Adrenal gland (tissue), 12 donors: ENCODE data around the gene KLF6. TPM values are rescaled to one million over a fixed set of nuclear protein-coding genes. Genes with fewer than 3 reads are reported as not detected.

Source experiments
- DNase-seq, 7 donors: peaks; one replicate each; pipeline ENCODE4 v3.0.0-alpha.2; 2019 to 2020
- H3K27ac ChIP-seq, 5 donors: fragments of 200-600 bp; sonication (generic) in 4 of 5; 1 replicate in 3 of 5; 2 replicates in 2 of 5; pipeline versions ENCODE4 v1.5.1 to v1.8.0; 2016 to 2020; ENCODE audit warnings: mild to moderate bottlenecking in 1 of 5
- H3K27me3 ChIP-seq: fragments of 200-600 bp; 2 replicates; pipeline ENCODE4 v1.8.0; 2021
- H3K36me3 ChIP-seq, 2 donors: fragments of 200-600 bp; replicated peaks in 1 of 2; 1 replicate in 1 of 2; 2 replicates in 1 of 2; pipeline versions ENCODE4 v1.5.1 to v1.8.0; 2018 to 2022
- H3K4me1 ChIP-seq, 2 donors: fragments of 200-600 bp; replicated peaks in 1 of 2; 1 replicate in 1 of 2; 2 replicates in 1 of 2; pipeline versions ENCODE4 v1.5.1 to v1.8.0; 2018 to 2021
- H3K4me3 ChIP-seq, 4 donors: fragments of 200-600 bp; sonication (generic) in 3 of 4; one replicate each; pipeline ENCODE4 v1.5.1; 2016 to 2018
- H3K9me3 ChIP-seq, 3 donors: fragments of 200-600 bp; sonication (generic) in 1 of 3; replicated peaks in 1 of 3; 1 replicate in 2 of 3; 2 replicates in 1 of 3; pipeline versions ENCODE4 v1.5.1 to v1.8.0; 2016 to 2021
- CTCF ChIP-seq, 6 experiments: fragments of 450-650 bp in 4 of 6; fragments of 200-600 bp in 2 of 6; sonication (generic) in 1 of 6; IDR thresholded peaks; 1 replicate in 5 of 6; 2 replicates in 1 of 6; pipeline versions ENCODE4 v1.5.1 to v1.8.0; 2016 to 2021; ENCODE audit warnings: antibody characterized with exemption in 6 of 6, mild to moderate bottlenecking in 2 of 6, moderate library complexity in 1 of 6
- POLR2A ChIP-seq, 2 donors: fragments of 450-650 bp; IDR thresholded peaks; one replicate each; pipeline ENCODE4 v1.6.1; 2017; ENCODE audit warnings: antibody characterized with exemption in 2 of 2, mild to moderate bottlenecking in 2 of 2, moderate library complexity in 1 of 2
- WGBS, 4 donors: extraction: QIAGEN DNeasy Blood & Tissue Kit in 2 of 4; methylation state at CpG; one replicate each; pipeline versions ENCODE4 v1.1.5 to v1.1.7; 2013 to 2017; 5-methylcytosine and 5-hydroxymethylcytosine counted together
- intact Hi-C, 2 donors: fragments of 100-400 bp; cut with DNase I; formaldehyde crosslinking; loops; one replicate each; pipeline versions ENCODE4 v1.14.1 to v1.15.0; 2022 to 2023
- polyA plus RNA-seq, 3 donors: library from polyadenylated mRNA; stranded (reverse); fragments of 200-250 nt in 2 of 3; fragments of 350-450 nt in 1 of 3; fragmentation: Illumina TruSeq in 1 of 3; extraction: RNeasy Lipid Tissue Mini Kit (QIAGEN cat#74804) in 1 of 3; gene quantifications; one replicate each; pipeline ENCODE4 v1.2.3, GENCODE V29; 2013 to 2014
- total RNA-seq, 9 donors: library from RNA; depleted of rRNA in 4 of 9; stranded (reverse); fragments of >200 nt in 4 of 9; fragments of 120-200 nt in 1 of 9; fragmentation: NEBNext Ultra II Directional in 1 of 9; extraction: Animal tissue kit (Norgen Biotek cat#: 25700) in 1 of 9; gene quantifications; one replicate each; pipeline versions ENCODE4 v1.1.0 to v1.2.4, GENCODE V29; 2013 to 2023
- donor health status: healthy with polysubstance abuse.
- donor health status: Bipolar disorder and iron deficiency.
- donor health status: DM: yes; HTN: yes; CAD: no.
- donor health status: DM: no; HTN: no; CAD: no.
- donor health status: DM: no; HTN: no; CAD: no.
- donor health status: DM: yes; HTN: yes; CAD: no.

Gene KLF6
- total and polyA plus RNA-seq, 12 donors: 14.4 to 70.2 (median 26.8) TPM

- 51 to 54% (median 52%) methylated on average over 4 of the region's 4 CpGs for WGBS, 4 donors
- Histone ChIP-seq H3K4me3 (no peak overlapping the region), H3K9me3 (no peaks in the 10 kb centered on the region), H3K27me3 (no peaks in the 10 kb centered on the region), H3K4me1 (peaks cover 0 to 3% of the 10 kb centered on the region in 2 donors), H3K36me3 (no peaks in the 10 kb centered on the region), H3K27ac (no peak overlapping the region)
- peak in 1 of 7 donors; percentile 43 for DNase-seq
- TF ChIP-seq CTCF (IDR thresholded peaks at IDR 0.05): no peak
- no peak for TF ChIP-seq POLR2A (IDR thresholded peaks at IDR 0.05)
- intact Hi-C loops: no loop called here
Observed at GRCh38 chr10:3769556-3769955, 15.5 kb downstream of the KLF6 start.

- Histone ChIP-seq H3K9me3 (no peaks in the 10 kb centered on the region), H3K4me3 (no peak overlapping the region), H3K36me3 (no peaks in the 10 kb centered on the region), H3K27ac (no peak overlapping the region), H3K27me3 (no peaks in the 10 kb centered on the region), H3K4me1 (peaks cover 0 to 12% of the 10 kb centered on the region in 2 donors)
- WGBS, 4 donors: 65 to 73% (median 67%) methylated on average over 17 of the region's 17 CpGs
- peak in 1 of 7 donors; percentile 30 for DNase-seq
- TF ChIP-seq POLR2A (IDR thresholded peaks at IDR 0.05) (no peak), CTCF (IDR thresholded peaks at IDR 0.05) (no peak)
- intact Hi-C loops: no loop called here
Observed at GRCh38 chr10:3766046-3766756, 18.8 kb downstream of the KLF6 start.

GRCh38 chr10:3765146-3765545 is 19.9 kb downstream of the KLF6 start:
- Histone ChIP-seq H3K4me3 (no peak overlapping the region), H3K27ac (no peak overlapping the region), H3K27me3 (no peaks in the 10 kb centered on the region), H3K36me3 (no peaks in the 10 kb centered on the region), H3K9me3 (no peaks in the 10 kb centered on the region), H3K4me1 (peaks cover 0 to 12% of the 10 kb centered on the region in 2 donors)
- WGBS, 4 donors: 60 to 84% (median 71%) methylated on average over 6 of the region's 6 CpGs
- peak in 1 of 7 donors; percentile 47 for DNase-seq
- no peak for TF ChIP-seq POLR2A (IDR thresholded peaks at IDR 0.05)
- TF ChIP-seq CTCF (IDR thresholded peaks at IDR 0.05): no peak
- intact Hi-C loops: no loop called here

- Histone ChIP-seq H3K9me3 (no peaks in the 10 kb centered on the region), H3K36me3 (no peaks in the 10 kb centered on the region), H3K27me3 (no peaks in the 10 kb centered on the region), H3K4me3 (no peak overlapping the region), H3K4me1 (peaks cover 0 to 12% of the 10 kb centered on the region in 2 donors), H3K27ac (no peak overlapping the region)
- DNase-seq: peak in 1 of 7 donors; percentile 20
- intact Hi-C loops: no loop called here
- TF ChIP-seq CTCF (IDR thresholded peaks at IDR 0.05) (no peak), POLR2A (IDR thresholded peaks at IDR 0.05) (no peak)
- WGBS, 4 donors: 69 to 78% (median 71%) methylated on average over 5 of the region's 5 CpGs
Observed at GRCh38 chr10:3764626-3765112, 20.3 kb downstream of the KLF6 start.
